Gastroesophageal sphincter (tissue), 3 donors: ENCODE results near the gene OSBPL1A.

Experiments
- CTCF ChIP-seq, 4 experiments: fragments of 200-600 bp in 2 of 4; fragments of 450-650 bp in 2 of 4; sonication (generic) in 1 of 4; IDR thresholded peaks; one replicate each; pipeline ENCODE4 v1.5.1; 2017 to 2019; ENCODE audit warnings: antibody characterized with exemption in 4 of 4, mild to moderate bottlenecking in 2 of 4, moderate library complexity in 2 of 4
- EP300 ChIP-seq: sonication (generic); formaldehyde crosslinking; IDR thresholded peaks from one replicate; pipeline ENCODE4 v1.6.1; 2017; ENCODE audit warnings: antibody characterized with exemption, mild to moderate bottlenecking
- POLR2A ChIP-seq, 2 donors: fragments of 450-650 bp; IDR thresholded peaks; one replicate each; pipeline ENCODE4 v1.6.1; 2017; ENCODE audit warnings: antibody characterized with exemption in 2 of 2, mild to moderate bottlenecking in 2 of 2, moderate library complexity in 1 of 2
- POLR2AphosphoS5 ChIP-seq: sonication (generic); formaldehyde crosslinking; IDR thresholded peaks from one replicate; pipeline ENCODE4 v1.6.1; 2017; ENCODE audit warnings: antibody characterized with exemption

GRCh38 chr18:24366328-24366727 lies 31.3 kb downstream of the OSBPL1A start:
- no peak for TF ChIP-seq POLR2AphosphoS5
- TF ChIP-seq CTCF (IDR thresholded peaks at IDR 0.05): no peak
- no peak for TF ChIP-seq POLR2A (IDR thresholded peaks at IDR 0.05)
- no peak for TF ChIP-seq EP300
